PC-3 (cell line): ENCODE results near the gene PTCD1. TPM values are rescaled to one million over a fixed set of nuclear protein-coding genes. Genes with fewer than 3 reads are reported as not detected.
A peak's percentile ranks its signal among the peaks of the same experiment; 100 is the strongest.

Experiments
- ATAC-seq: fragments of 200-7000 bp; cut with Tn5 transposase; 2 replicates; pipeline ENCODE4 v1.9.1; 2020; ENCODE audit warnings: mild to moderate bottlenecking, moderate library complexity
- BruUV-seq: library from RNA; stranded (reverse); fragments of 400-500 nt; replicated peaks from 2 replicates; lab custom pipeline; 2021; lab: Mats Ljungman, UMichigan
- CTCF ChIA-PET: fragments of 300-600 bp; sonication (Branson Sonifier 250); formaldehyde crosslinking; loops from one replicate; lab custom pipeline; 2022; ENCODE audit warnings: antibody characterized with exemption; lab: Charles Lee
- POLR2A ChIA-PET: fragments of 300-600 bp; sonication (Branson Sonifier 250); formaldehyde crosslinking; loops from one replicate; lab custom pipeline; 2022; ENCODE audit warnings: antibody characterized with exemption; ENCODE audit not compliant: unreplicated experiment; lab: Charles Lee
- DNase-seq: peaks from one replicate; pipeline ENCODE4 v3.0.0-alpha.2; 2015
- H2AFZ ChIP-seq: fragments of 300-600 bp; sonication (generic); 2 replicates; pipeline ENCODE4 v1.6.0; 2016; ENCODE audit warnings: antibody characterized with exemption, low read length
- H3F3A ChIP-seq: fragments of 300-600 bp; sonication (generic); one replicate; pipeline ENCODE4 v1.6.0; 2017; ENCODE audit warnings: antibody characterized with exemption, low read length, control low read depth, mild to moderate bottlenecking; ENCODE audit not compliant: unreplicated experiment
- H3K27ac ChIP-seq: fragments of 300-600 bp; sonication (generic); 2 replicates; pipeline ENCODE4 v1.5.1; 2016; ENCODE audit warnings: mild to moderate bottlenecking, low read length
- H3K27me3 ChIP-seq: fragments of 300-600 bp; sonication (generic); 2 replicates; pipeline ENCODE4 v1.6.1; 2016; ENCODE audit warnings: low read length, mixed read lengths
- H3K36me3 ChIP-seq: fragments of 300-600 bp; sonication (generic); 2 replicates; pipeline ENCODE4 v1.6.1; 2016; ENCODE audit warnings: low read depth, mixed run types, low read length, mixed read lengths
- H3K4me1 ChIP-seq: fragments of 300-600 bp; sonication (generic); 2 replicates; pipeline ENCODE4 v1.5.1; 2016; ENCODE audit warnings: low read length; ENCODE audit not compliant: insufficient read depth
- H3K4me2 ChIP-seq: fragments of 300-600 bp; sonication (generic); 2 replicates; pipeline ENCODE4 v1.6.0; 2016; ENCODE audit warnings: low read length
- H3K4me3 ChIP-seq: fragments of 300-600 bp; sonication (generic); 2 replicates; pipeline ENCODE4 v1.5.1; 2016; ENCODE audit warnings: mild to moderate bottlenecking, low read length, mixed read lengths
- H3K79me2 ChIP-seq: fragments of 300-600 bp; sonication (generic); 2 replicates; pipeline ENCODE4 v1.6.1; 2017; ENCODE audit warnings: low read length, mixed read lengths
- H3K9ac ChIP-seq: fragments of 300-600 bp; sonication (generic); 2 replicates; pipeline ENCODE4 v1.6.0; 2016; ENCODE audit warnings: mild to moderate bottlenecking, low read length
- H3K9me2 ChIP-seq: fragments of 300-600 bp; sonication (generic); replicated peaks from 2 replicates; pipeline ENCODE4 v1.6.1; 2016; ENCODE audit warnings: mixed run types, low read length, mixed read lengths
- H3K9me3 ChIP-seq: fragments of 300-600 bp; sonication (generic); 2 replicates; pipeline ENCODE4 v1.6.1; 2016; ENCODE audit warnings: low read length, mixed read lengths
- H4K20me1 ChIP-seq: fragments of 300-600 bp; sonication (generic); 2 replicates; pipeline ENCODE4 v1.6.1; 2016; ENCODE audit warnings: low read length, mixed read lengths
- EZH2 ChIP-seq: fragments of 300-600 bp; sonication (generic); IDR thresholded peaks from one replicate; pipeline ENCODE4 v1.6.1; 2017; ENCODE audit warnings: antibody characterized with exemption, mild to moderate bottlenecking, low read length; ENCODE audit not compliant: unreplicated experiment
- EZH2phosphoT487 ChIP-seq: fragments of 300-600 bp; sonication (generic); IDR thresholded peaks from 2 replicates; pipeline ENCODE4 v1.6.1; 2018; ENCODE audit warnings: mild to moderate bottlenecking, antibody characterized with exemption, low read length, borderline replicate concordance
- intact Hi-C: fragments of 100-400 bp; cut with micrococcal nuclease; formaldehyde crosslinking; loops from 2 replicates; pipeline ENCODE4 v1.9.0; 2023
- total RNA-seq: library from RNA; depleted of rRNA; stranded (reverse); fragments of >200 nt; gene quantifications from 2 replicates; pipeline ENCODE4 v1.2.3, GENCODE V29; 2014
- TF ChIP-seq, protein P1 (sequence below): fragments of 300-600 bp; sonication (generic); conservative IDR thresholded peaks from 2 replicates; pipeline ENCODE4 v1.5.1; 2017; ENCODE audit warnings: antibody characterized with exemption, low read depth, mild to moderate bottlenecking, low read length

Gene PTCD1
- total RNA-seq, 1 experiment from 2014 or later: 10.4 TPM

DNA sequence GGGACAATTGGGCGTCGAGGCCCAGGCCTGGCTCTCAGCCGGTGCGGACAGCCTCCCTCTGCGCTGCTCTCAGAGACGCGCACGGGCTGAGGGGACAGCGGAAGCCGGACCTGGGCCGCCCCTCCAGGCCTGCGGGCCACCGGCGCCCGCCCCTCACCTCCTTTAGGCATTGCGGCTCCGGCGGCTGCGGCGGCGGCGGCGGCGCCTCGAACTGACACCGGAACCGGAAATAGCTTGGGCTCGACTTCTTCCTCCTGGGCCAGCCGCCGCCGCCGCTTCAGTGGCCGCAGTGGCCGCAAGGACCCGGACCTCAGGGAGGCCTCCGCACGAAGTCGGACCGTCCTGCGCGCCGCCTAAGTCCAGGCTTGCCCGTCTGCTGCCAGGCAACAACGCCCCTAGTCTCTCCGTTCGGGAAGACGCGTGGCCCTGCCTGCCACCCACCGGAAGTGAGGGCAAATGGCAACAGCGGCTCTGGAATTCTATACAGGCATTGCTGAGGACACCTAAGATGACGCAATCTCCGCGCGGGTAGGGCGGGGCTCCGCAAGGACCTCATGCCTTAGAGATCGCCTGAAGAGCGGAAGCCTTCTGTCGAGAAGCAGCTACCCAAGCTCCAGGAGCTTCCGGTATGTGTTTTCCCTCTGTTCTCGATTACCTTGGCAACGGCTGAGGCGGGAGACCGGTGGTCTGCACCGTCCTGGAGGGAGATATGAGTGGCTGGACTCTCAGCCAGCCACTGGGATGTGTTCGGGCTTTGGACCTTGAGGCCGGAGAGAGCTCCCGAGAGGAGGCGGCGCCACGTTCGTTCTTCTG, 30.0 kb downstream of the PTCD1 start, which contains the start of the genes BUD31 and PDAP1:
Gene BUD31, plus strand, starts transcription at position 591 of the 813 bp plus-strand sequence. CDS start 2,124 bp downstream, outside the sequence.
Gene PDAP1, minus strand, starts transcription at position 219 of the 813 bp plus-strand sequence. Its CDS starts 49 bp downstream, at position 170.
- peaks cover 73% of the 10 kb centered on the region for H3K79me2 ChIP-seq
- H3K9me2 ChIP-seq: no peaks in the 10 kb centered on the region
- DNase-seq (peak; percentile 87), ATAC-seq (peak; percentile 82)
- no peaks in the 10 kb centered on the region for H3K9me3 ChIP-seq
- H3K4me3 ChIP-seq: peak within 1 kb of the TSS; percentile 90
- intact Hi-C loops: loop anchor here (2.0 to 5.0 kb wide), 2 partner anchors 30 to 674 kb away; partner anchors contain the start of genes CPSF4, PTCD1 and ZNF3
- no TSS peak for BruUV-seq
- H3K4me1 ChIP-seq: peaks cover 22% of the 10 kb centered on the region
- H2AFZ ChIP-seq: peak within 1 kb of the TSS; percentile 86
- H3K27ac ChIP-seq: peak within 1 kb of the TSS; percentile 96
- ChIA-PET CTCF (interaction anchor here (0.6 kb wide), 1 partner anchor 246 kb away, joined by 3 read pairs; no protein-coding TSS in a partner anchor), POLR2A (interaction anchor here (0.6 kb wide), 5 partner anchors 31 to 618 kb away, joined by 3 to 7 read pairs (median 3); no protein-coding TSS in a partner anchor)
- H3K36me3 ChIP-seq: peaks cover 41% of the 10 kb centered on the region
- H3F3A ChIP-seq: no peaks in the 10 kb centered on the region
- peaks cover 25% of the 10 kb centered on the region for H4K20me1 ChIP-seq
- no peaks in the 10 kb centered on the region for H3K27me3 ChIP-seq
- peak within 1 kb of the TSS; percentile 91 for H3K4me2 ChIP-seq
- H3K9ac ChIP-seq: peak within 1 kb of the TSS; percentile 98
- no peak for TF ChIP-seq EZH2
- TF ChIP-seq, protein P1, sequence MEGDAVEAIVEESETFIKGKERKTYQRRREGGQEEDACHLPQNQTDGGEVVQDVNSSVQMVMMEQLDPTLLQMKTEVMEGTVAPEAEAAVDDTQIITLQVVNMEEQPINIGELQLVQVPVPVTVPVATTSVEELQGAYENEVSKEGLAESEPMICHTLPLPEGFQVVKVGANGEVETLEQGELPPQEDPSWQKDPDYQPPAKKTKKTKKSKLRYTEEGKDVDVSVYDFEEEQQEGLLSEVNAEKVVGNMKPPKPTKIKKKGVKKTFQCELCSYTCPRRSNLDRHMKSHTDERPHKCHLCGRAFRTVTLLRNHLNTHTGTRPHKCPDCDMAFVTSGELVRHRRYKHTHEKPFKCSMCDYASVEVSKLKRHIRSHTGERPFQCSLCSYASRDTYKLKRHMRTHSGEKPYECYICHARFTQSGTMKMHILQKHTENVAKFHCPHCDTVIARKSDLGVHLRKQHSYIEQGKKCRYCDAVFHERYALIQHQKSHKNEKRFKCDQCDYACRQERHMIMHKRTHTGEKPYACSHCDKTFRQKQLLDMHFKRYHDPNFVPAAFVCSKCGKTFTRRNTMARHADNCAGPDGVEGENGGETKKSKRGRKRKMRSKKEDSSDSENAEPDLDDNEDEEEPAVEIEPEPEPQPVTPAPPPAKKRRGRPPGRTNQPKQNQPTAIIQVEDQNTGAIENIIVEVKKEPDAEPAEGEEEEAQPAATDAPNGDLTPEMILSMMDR: no peak
- TF ChIP-seq EZH2phosphoT487: no peak

DNA sequence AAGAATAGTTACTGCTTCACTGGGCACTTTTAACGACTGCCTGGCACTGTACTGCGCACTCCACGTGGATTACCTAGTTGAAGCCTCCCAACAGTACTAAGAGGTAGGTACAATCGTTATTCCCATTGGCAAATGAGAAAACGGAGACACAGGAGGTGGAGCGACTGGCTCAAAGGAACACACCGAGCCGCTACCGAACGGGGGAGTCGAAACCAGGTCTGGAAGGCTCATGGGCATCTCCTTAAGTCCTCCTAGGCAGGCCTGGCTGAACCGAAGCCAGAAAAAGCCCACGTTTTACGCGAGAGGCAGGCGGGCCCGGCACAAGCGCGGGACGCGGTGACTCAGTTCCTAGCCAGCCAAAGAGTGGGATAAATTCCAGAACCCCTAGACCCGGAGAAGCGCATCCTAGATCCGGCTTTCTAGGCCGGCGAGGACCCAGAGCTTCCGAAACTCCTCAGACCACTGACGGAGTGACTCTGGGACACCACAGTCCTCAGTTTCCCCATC, 30.7 kb downstream of the PTCD1 start:
- H3K9me3 ChIP-seq: no peaks in the 10 kb centered on the region
- no peaks in the 10 kb centered on the region for H3F3A ChIP-seq
- peak overlapping the region; percentile 96 for H3K27ac ChIP-seq
- peak overlapping the region; percentile 90 for H3K4me3 ChIP-seq
- no peaks in the 10 kb centered on the region for H3K27me3 ChIP-seq
- H2AFZ ChIP-seq: peak overlapping the region; percentile 86
- H3K9ac ChIP-seq: peak overlapping the region; percentile 98
- H3K9me2 ChIP-seq: no peaks in the 10 kb centered on the region
- intact Hi-C loops: loop anchor here (2.0 to 5.0 kb wide), 2 partner anchors 31 to 674 kb away; partner anchors contain the start of genes CPSF4, PTCD1 and ZNF3
- ChIA-PET POLR2A (no interaction called here), CTCF (interaction anchor here (0.7 kb wide), 1 partner anchor 116 kb away, joined by 3 read pairs; no protein-coding TSS in a partner anchor)
- peak; percentile 53 for DNase-seq
- peaks cover 38% of the 10 kb centered on the region for H3K36me3 ChIP-seq
- BruUV-seq: no TSS peak
- H3K4me1 ChIP-seq: peaks cover 22% of the 10 kb centered on the region
- H4K20me1 ChIP-seq: peaks cover 28% of the 10 kb centered on the region
- TF ChIP-seq EZH2phosphoT487: no peak
- no peak for TF ChIP-seq EZH2
- TF ChIP-seq, protein P1: no peak
- H3K79me2 ChIP-seq: peaks cover 73% of the 10 kb centered on the region
- H3K4me2 ChIP-seq: peak overlapping the region; percentile 91
- ATAC-seq: peak; percentile 42
